Activated CD4-positive, alpha-beta T cell treated with anti-CD3 and anti-CD28 coated beads, Interleukin-2, amount 50 U/mL, for 1 hour (primary cell): ENCODE measurements around the gene NLRP5.
A peak's percentile ranks its signal among the peaks of the same experiment; 100 is the strongest.
"Not testable (repeated sequence)": the region's sequence is repeated elsewhere in the genome, so short reads cannot be mapped to it uniquely, and the experiment has no call there.

Experiments used
- DNase-seq: peaks from one replicate; pipeline ENCODE4 v3.0.0-alpha.2; 2020

The NLRP5 gene

DNA sequence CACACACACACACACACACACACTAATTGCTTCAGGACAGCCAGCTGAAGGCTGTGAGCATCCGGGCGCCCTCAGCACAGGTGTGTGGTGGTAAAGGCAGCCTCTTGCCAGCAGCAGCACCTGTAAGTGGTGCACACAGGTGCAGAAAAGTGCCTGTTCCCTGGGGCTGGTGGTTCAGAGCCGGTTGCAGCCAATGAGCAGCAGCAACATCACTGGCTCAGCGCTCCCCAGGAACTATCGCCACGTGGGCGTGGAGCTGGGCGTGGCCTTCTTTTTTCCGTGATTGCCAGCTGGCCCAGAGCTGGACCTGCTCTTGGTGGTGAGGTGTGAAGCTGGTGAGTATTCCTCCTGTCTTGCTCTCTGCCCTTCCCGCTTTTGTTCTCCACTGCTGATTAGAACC, at the start of gene NLRP5:
Gene NLRP5 (plus strand): TSS at position 289 of the 400 bp plus-strand sequence.
- DNase-seq = peak; percentile 2

DNA sequence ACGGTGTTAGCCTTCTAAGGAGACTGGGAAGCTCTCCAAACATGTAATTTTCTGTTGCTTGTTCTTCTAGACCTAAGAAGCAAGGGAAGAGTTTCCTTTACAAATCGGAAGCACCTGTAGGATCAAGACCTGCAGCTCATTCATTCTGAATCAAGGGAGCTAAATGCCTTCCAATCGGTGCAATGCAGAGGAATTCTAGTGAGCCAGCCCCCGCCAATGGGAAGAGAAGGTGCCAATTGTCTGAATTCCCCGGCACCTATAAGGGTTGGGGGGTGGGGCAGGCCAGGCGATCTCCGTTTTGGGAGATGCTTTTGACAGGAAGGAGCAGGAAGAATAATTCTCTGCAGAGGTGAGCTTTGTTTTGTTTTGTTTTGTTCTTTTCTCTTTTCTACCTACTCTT, 47.4 kb upstream of the NLRP5 start:
- DNase-seq = no peak

- no peak for DNase-seq
Measured at GRCh38 chr19:55940306-55940705, 46.3 kb upstream of the NLRP5 start.

DNA sequence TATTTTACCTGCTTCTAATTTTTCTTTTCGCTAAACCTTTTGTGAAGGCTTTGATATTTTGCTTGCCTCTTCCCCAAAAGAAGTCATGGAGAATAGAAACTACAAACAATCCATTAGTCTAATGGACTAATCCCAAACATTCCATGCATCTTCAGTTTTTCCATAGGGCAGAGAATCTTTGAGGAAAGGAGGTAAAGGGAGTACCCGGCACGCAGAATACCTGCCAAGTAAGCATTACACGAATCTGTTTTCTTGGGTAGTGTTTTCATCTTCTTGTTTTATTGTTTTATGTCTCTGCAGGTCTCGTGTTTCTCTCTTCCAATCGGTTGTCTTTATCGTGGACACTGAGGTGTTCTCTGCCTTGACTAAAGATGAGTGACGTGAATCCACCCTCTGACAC, 39.0 kb upstream of the NLRP5 start, which contains the start of gene NLRP8:
Gene NLRP8 (plus strand): TSS at position 301 of the 400 bp plus-strand sequence.
- no peak for DNase-seq

DNA sequence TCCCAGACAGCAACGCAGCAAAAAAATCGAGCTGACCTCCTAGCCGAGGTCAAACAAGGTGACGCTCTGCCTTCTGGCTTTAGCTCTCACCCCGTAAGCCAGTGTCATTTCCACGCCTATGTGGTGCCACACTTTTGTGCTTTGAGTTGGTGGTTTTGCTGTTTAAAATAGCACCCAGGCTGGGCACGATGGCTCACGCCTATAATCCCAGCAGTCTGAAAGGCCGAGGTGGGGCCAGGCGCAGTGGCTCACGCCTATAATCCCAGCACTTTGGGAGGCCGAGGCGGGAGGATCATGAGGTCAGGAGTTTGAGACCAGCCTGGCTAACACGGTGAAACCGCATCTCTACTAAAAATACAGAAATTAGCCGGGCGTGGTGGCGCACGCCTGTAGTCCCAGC, 36.0 kb upstream of the NLRP5 start:
- not testable (repeated sequence) for DNase-seq

- DNase-seq = no peak
Measured at GRCh38 chr19:55956431-55956830, 30.1 kb upstream of the NLRP5 start.

GRCh38 chr19:55958356-55958755, 28.2 kb upstream of the NLRP5 start:
- DNase-seq = no peak

DNA sequence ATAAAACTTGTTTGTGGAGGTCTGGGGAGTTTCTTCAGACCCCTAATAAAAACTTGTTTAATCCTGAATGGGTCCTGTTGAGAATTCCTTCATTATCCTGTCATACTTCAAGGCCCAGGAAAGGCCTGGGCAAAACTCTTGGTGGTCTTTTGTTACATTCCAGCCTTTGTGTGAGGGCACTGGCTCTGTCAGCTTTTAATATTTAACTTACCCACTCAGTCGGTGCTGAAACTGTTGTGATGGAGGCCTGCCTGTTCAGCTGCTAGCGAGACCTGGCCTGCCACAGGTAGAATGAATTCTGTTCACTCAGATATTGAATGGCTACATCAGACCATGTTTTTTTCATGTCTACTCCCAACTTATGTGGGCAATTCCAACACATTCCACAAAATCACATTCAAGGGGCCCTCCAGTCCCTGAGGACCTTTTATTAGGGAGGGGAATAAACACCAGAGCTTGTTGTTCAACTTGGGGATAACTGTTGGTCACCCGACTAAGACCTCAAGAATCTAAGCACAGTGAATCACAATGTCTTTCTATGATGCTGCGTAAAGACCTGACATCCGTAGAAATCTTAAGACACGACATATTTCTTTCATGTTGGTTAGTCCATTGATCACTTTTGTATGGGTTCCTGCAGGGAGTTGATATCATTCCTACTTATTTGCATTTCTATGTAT, 26.4 kb upstream of the NLRP5 start:
- DNase-seq = no peak

GRCh38 chr19:55962186-55962585, 24.4 kb upstream of the NLRP5 start:
- no peak for DNase-seq

- DNase-seq = no peak
Measured at GRCh38 chr19:55973982-55974381, 12.6 kb upstream of the NLRP5 start.

DNA sequence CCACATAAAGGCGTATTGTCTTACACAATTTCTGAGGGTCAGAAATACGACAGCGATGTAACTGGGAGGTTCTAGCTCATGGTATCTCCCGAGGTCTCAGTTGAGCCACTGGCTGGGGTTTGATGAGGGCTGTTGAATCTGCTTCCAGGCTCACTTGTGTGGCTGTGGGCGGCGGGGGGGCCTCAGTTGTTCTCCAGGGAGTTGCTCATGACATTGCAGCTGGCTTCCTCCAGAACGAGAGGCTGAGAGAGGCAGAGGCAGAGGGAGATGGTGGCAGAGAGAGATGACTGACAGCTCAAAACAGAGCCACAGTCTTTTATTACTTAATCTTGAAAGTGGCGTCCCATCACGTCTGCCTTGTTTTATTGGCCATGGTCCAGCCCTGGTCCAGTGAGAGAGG, 6.2 kb upstream of the NLRP5 start:
- DNase-seq = no peak

- DNase-seq = no peak
Measured at GRCh38 chr19:55985254-55985653, 1.3 kb upstream of the NLRP5 start.

DNA sequence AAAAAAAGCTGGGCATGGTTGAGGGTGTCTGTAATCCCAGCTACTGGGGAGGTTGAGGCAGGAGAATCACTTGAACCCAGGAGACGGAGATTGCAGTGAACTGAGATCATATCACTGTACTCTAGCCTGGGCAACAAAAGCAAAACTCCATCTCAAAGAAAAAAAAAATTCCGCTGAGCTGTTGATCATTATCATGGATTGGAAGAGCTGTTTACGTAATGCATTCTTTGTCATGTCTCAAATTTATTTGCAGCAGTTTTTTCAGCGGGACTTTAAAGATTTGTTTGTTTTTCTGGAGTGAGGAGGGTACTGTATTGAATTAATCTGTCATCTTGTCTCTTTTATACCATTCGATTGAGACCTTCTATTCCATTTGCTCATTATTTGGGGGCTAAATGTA, 4.3 kb downstream of the NLRP5 start:
- no peak for DNase-seq

GRCh38 chr19:55993492-55993891, 6.9 kb downstream of the NLRP5 start:
- no peak for DNase-seq

DNA sequence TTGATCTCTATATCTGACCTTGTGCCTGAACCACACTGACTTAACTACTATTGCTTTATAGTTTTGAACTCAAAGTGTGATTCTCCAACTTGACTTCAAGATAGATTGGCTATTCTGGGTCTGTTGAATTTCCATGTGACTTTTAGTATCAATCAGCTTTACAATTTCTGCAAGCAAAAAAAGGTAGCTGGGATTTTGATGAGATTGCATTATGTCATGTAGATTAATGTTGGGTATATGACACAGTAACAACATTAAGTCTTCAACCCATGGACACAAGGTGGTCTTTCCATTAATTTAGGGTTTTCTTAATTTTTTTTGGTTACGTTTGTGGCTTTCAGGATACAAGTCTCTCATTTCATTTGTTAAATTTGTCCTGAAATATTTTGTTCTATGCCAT, 28.2 kb downstream of the NLRP5 start:
- DNase-seq = no peak

DNA sequence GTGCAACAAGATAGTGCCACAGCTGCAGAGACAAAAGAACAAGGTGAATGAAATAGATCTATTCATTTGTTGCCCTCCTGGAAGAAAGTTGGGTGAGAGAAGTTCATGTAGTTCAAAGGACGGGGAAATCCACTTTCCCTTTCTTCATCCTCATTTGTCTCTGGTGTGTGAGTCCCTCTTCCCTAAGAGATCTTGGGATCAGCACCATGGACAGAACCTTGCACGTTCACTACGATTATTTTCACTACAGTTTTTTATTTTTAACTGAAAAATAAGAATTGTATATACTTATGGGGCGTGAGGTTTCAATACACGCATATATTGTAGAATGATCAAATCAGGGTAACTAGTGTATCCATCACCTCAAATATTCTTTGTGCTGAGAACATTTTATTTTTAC, 29.2 kb downstream of the NLRP5 start:
- no peak for DNase-seq

DNA sequence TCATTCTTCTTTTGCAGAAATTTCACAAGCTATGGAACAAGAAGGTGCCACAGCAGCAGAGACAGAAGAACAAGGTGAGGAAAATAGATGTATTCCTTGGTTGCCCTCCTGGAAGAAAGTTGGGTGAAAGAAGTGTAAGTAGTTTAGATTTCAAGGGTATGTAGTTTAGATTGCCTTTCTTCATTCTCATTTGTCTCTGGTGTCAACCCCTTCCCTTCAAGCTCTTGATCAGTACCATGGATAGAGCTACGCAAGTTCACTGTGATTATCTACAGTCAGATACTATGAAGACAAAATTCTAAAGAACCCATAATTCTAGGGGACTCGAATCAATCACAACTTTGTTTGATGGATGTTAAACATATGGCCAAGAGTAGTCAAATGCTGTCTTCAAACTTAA, 32.8 kb downstream of the NLRP5 start:
- not testable (repeated sequence) for DNase-seq

DNA sequence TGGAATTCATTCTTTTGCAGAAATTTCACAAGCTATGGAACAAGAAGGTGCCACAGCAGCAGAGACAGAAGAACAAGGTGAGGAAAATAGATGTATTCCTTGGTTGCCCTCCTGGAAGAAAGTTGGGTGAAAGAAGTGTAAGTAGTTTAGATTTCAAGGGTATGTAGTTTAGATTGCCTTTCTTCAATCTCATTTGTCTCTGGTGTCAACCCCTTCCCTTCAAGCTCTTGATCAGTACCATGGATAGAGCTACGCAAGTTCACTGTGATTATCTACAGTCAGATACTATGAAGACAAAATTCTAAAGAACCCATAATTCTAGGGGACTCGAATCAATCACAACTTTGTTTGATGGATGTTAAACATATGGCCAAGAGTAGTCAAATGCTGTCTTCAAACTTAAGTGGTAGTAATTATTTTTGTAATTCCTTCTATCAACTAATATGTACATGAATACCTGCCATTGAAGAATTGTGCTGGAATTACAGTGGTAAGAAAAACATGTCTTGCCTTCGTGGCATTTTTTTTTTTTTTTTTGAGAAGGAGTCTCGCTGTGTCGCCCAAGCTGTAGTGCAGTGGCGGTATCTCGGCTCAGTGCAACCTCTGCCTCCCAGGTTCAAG, 33.9 kb downstream of the NLRP5 start:
- DNase-seq = not testable (repeated sequence)

DNA sequence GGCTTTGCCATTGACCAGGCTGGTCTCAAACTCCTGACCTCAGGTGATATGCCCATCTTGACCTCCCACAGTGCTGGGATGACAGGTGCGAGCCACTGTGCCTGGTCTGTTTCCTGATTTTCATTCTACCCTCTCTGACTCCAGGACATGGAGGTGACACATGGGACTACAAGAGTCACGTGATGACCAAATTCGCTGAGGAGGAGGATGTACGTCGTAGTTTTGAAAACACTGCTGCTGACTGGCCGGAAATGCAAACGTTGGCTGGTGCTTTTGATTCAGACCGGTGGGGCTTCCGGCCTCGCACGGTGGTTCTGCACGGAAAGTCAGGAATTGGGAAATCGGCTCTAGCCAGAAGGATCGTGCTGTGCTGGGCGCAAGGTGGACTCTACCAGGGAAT, 40.2 kb downstream of the NLRP5 start:
- no peak for DNase-seq

GRCh38 chr19:56053596-56053995, 67.0 kb downstream of the NLRP5 start:
- no peak for DNase-seq

GRCh38 chr19:56066152-56067023, 79.8 kb downstream of the NLRP5 start:
- DNase-seq = peak; percentile 56

DNA sequence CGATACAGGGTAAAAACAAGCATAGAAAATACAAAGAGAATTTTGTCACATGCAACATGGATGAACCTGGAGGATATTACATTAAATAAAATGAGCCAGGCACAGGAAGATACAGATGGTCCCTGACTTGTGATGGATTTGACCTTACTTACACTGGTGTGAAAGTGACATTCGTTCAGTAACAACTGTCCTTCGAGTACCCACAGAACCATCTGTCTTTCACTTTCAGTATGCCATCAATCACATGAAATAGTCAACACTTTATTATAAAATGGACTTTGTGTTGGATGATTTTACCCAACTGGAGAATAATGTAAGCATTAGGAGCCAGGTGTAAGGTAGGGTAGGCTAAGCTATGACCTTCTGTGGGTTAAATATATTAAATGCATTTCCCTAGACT, 83.1 kb downstream of the NLRP5 start:
- no peak for DNase-seq

GRCh38 chr19:56071151-56071550, 84.6 kb downstream of the NLRP5 start:
- no peak for DNase-seq

GRCh38 chr19:56076498-56076897, 89.9 kb downstream of the NLRP5 start:
- DNase-seq = peak; percentile 40
